Thyroid gland (tissue), 4 donors: Measurements from ENCODE around the gene CHST8.

ENCODE experiments used
- CTCF ChIP-seq, 6 experiments: fragments of 200-600 bp in 3 of 6; fragments of 450-650 bp in 3 of 6; sonication (generic) in 3 of 6; IDR thresholded peaks; one replicate each; pipeline ENCODE4 v1.5.1; 2016 to 2019; ENCODE audit warnings: antibody characterized with exemption in 6 of 6, mild to moderate bottlenecking in 2 of 6, inconsistent platforms in 1 of 6, moderate library complexity in 1 of 6
- POLR2A ChIP-seq, 2 donors: fragments of 450-650 bp; IDR thresholded peaks; one replicate each; pipeline ENCODE4 v1.6.1; 2017; ENCODE audit warnings: antibody characterized with exemption in 2 of 2, mild to moderate bottlenecking in 2 of 2, moderate library complexity in 1 of 2

- TF ChIP-seq CTCF (IDR thresholded peaks at IDR 0.05) (no peak), POLR2A (IDR thresholded peaks at IDR 0.05) (no peak)
Measured at GRCh38 chr19:33740811-33741396, 119.2 kb downstream of the CHST8 start.
